Heart left ventricle (tissue), 16 donors: Measurements from ENCODE around the gene MRPS6. TPM values are rescaled to one million over a fixed set of nuclear protein-coding genes. Genes with fewer than 3 reads are reported as not detected.

Source experiments
- ATAC-seq, 4 donors: fragments of 200-7000 bp; cut with Tn5 transposase; one replicate each; pipeline ENCODE4 v1.9.1; 2020 to 2022; ENCODE audit warnings: moderate library complexity in 4 of 4, mild to moderate bottlenecking in 3 of 4, moderate number of reproducible peaks in 1 of 4
- DNase-seq, 5 donors: peaks; one replicate each; pipeline ENCODE4 v3.0.0-alpha.2; 2020
- H3K27ac ChIP-seq, 12 donors: fragments of 200-600 bp; sonication (generic) in 4 of 12; one replicate each; pipeline versions ENCODE4 v1.5.0 to v1.8.0; 2016 to 2022; ENCODE audit warnings: mild to moderate bottlenecking in 2 of 12
- H3K27me3 ChIP-seq, 9 donors: fragments of 200-600 bp; sonication (generic) in 2 of 9; one replicate each; pipeline versions ENCODE4 v1.5.1 to v1.8.0; 2016 to 2022; ENCODE audit warnings: mild to moderate bottlenecking in 3 of 9
- H3K36me3 ChIP-seq, 9 donors: fragments of 200-600 bp; sonication (generic) in 2 of 9; one replicate each; pipeline versions ENCODE4 v1.5.0 to v1.8.0; 2018 to 2022; ENCODE audit warnings: mild to moderate bottlenecking in 2 of 9
- H3K4me1 ChIP-seq, 12 donors: fragments of 200-600 bp; sonication (generic) in 4 of 12; one replicate each; pipeline versions ENCODE4 v1.5.0 to v1.8.0; 2016 to 2022; ENCODE audit warnings: mild to moderate bottlenecking in 3 of 12
- H3K4me3 ChIP-seq, 12 donors: fragments of 200-600 bp; sonication (generic) in 4 of 12; one replicate each; pipeline versions ENCODE4 v1.5.0 to v1.8.0; 2017 to 2022; ENCODE audit warnings: mild to moderate bottlenecking in 9 of 12, moderate library complexity in 4 of 12
- H3K9me3 ChIP-seq, 12 donors: fragments of 200-600 bp; sonication (generic) in 4 of 12; one replicate each; pipeline versions ENCODE4 v1.5.0 to v1.8.0; 2016 to 2022; ENCODE audit warnings: mild to moderate bottlenecking in 1 of 12
- CTCF ChIP-seq, 12 donors: fragments of 200-600 bp; sonication (generic) in 4 of 12; IDR thresholded peaks; one replicate each; pipeline versions ENCODE4 v1.5.0 to v1.8.0; 2018 to 2022; ENCODE audit warnings: antibody characterized with exemption in 12 of 12, mild to moderate bottlenecking in 5 of 12
- POLR2A ChIP-seq, 2 donors: fragments of 450-650 bp; IDR thresholded peaks; one replicate each; pipeline ENCODE4 v1.6.1; 2017; ENCODE audit warnings: antibody characterized with exemption in 2 of 2, mild to moderate bottlenecking in 2 of 2, moderate library complexity in 2 of 2
- WGBS, 4 donors: extraction: QIAGEN DNeasy Blood & Tissue Kit in 2 of 4; methylation state at CpG; one replicate each; pipeline versions ENCODE4 v1.1.5 to v1.1.7; 2013 to 2018; 5-methylcytosine and 5-hydroxymethylcytosine counted together
- intact Hi-C, 10 donors: fragments of 100-400 bp; cut with DNase I; formaldehyde crosslinking; loops; one replicate each; pipeline versions ENCODE4 v1.11.1 to v1.14.2; 2022
- polyA plus RNA-seq, 2 donors: library from polyadenylated mRNA; stranded (reverse); fragments of 200-250 nt; gene quantifications; one replicate each; pipeline ENCODE4 v1.2.3, GENCODE V29; 2013
- total RNA-seq, 9 donors: library from RNA; depleted of rRNA in 2 of 9; stranded (reverse); fragments of >200 nt in 2 of 9; fragmentation: NEBNext Ultra II Directional in 3 of 9; extraction: Animal tissue kit (Norgen Biotek cat#: 25700) in 3 of 9; gene quantifications; one replicate each; pipeline versions ENCODE4 v1.1.0 to v1.2.4, GENCODE V29; 2016 to 2023
- donor health status: ischemic (EF 13 %, LVEDD 7.1; RV severe dilation, severe dysfunction).
- donor health status: healthy with polysubstance abuse.
- donor health status: DM: no; HTN: yes; CAD: no.
- donor health status: DM: no; HTN: no; CAD: no.
- donor health status: ischemic (EF 25% LVEDD 6.9; RV normal size, moderate dysfunction).
- donor health status: ischemic (EF 25% LVEDD 5.7; RV mildly dilated, moderate dysfunction).
- donor health status: healthy.
- donor health status: DM: yes; HTN: yes; CAD: no.
- donor health status: ischemic (EF 35%, LVEDD 5.7; RV mildly dilated, moderate dysfunction).
- donor health status: nonischemic (EF 11% LVEDD 7.7; RV severe dilation, severe dysfunction).
- donor health status: DM: yes; HTN: yes; CAD: no.
- donor health status: PGD.
- donor health status: ischemic (EF 29% LVEDD 5.4; RV normal size, mild dysfunction).
- donor health status: nonischemic (EF 23%, LVEDD 6.1; RV moderate dilation, normal function).

MRPS6 gene
- total and polyA plus RNA-seq, 11 donors: 21.8 to 61.7 (median 44.6) TPM

GRCh38 chr21:34148826-34149558 is 75.6 kb downstream of the MRPS6 start:
- TF ChIP-seq POLR2A (IDR thresholded peaks at IDR 0.05) (no peak), CTCF (IDR thresholded peaks at IDR 0.05) (no peak)
- Histone ChIP-seq H3K36me3 (peaks cover 0 to 6% (median 0%) of the 10 kb centered on the region in 9 donors), H3K9me3 (no peaks in the 10 kb centered on the region), H3K27me3 (no peaks in the 10 kb centered on the region), H3K27ac (no peak overlapping the region), H3K4me3 (no peak overlapping the region), H3K4me1 (peaks cover 0 to 17% (median 3%) of the 10 kb centered on the region in 12 donors)
- DNase-seq (no peak), ATAC-seq (no peak)
- intact Hi-C loops: no loop called here
- WGBS, 4 donors: 87 to 92% (median 89%) methylated on average over 7 of the region's 7 CpGs

- Histone ChIP-seq H3K4me3 (no peak overlapping the region), H3K9me3 (no peaks in the 10 kb centered on the region), H3K4me1 (peaks cover 0 to 25% (median 0%) of the 10 kb centered on the region in 12 donors), H3K36me3 (peaks cover 0 to 6% (median 0%) of the 10 kb centered on the region in 9 donors), H3K27me3 (no peaks in the 10 kb centered on the region), H3K27ac (no peak overlapping the region)
- TF ChIP-seq CTCF (IDR thresholded peaks at IDR 0.05) (no peak), POLR2A (IDR thresholded peaks at IDR 0.05) (no peak)
- no peak for DNase-seq
- no peak for ATAC-seq
- 87 to 92% (median 88%) methylated on average over 5 of the region's 5 CpGs for WGBS, 4 donors
- intact Hi-C loops: loop anchor here in 1 of 10 donors (10.0 kb wide), 1 partner anchor 62 kb away; no protein-coding TSS in a partner anchor
Measured at GRCh38 chr21:34152500-34152899, 79.1 kb downstream of the MRPS6 start.

GRCh38 chr21:34154878-34155277 is 81.5 kb downstream of the MRPS6 start:
- Histone ChIP-seq H3K9me3 (no peaks in the 10 kb centered on the region), H3K27ac (no peak overlapping the region), H3K4me1 (peaks cover 0 to 17% (median 0%) of the 10 kb centered on the region in 12 donors), H3K4me3 (no peak overlapping the region), H3K36me3 (peaks cover 0 to 6% (median 0%) of the 10 kb centered on the region in 9 donors), H3K27me3 (no peaks in the 10 kb centered on the region)
- no peak for DNase-seq
- TF ChIP-seq CTCF (IDR thresholded peaks at IDR 0.05) (no peak), POLR2A (IDR thresholded peaks at IDR 0.05) (no peak)
- no peak for ATAC-seq
- 92 to 98% (median 94%) methylated on average over 5 of the region's 5 CpGs for WGBS, 4 donors
- intact Hi-C loops: loop anchor here in 1 of 10 donors (10.0 kb wide), 1 partner anchor 60 kb away; no protein-coding TSS in a partner anchor

GRCh38 chr21:34156957-34157356 is 83.6 kb downstream of the MRPS6 start:
- intact Hi-C loops: loop anchor here in 1 of 10 donors (10.0 kb wide), 1 partner anchor 58 kb away; no protein-coding TSS in a partner anchor
- TF ChIP-seq POLR2A (IDR thresholded peaks at IDR 0.05) (no peak), CTCF (IDR thresholded peaks at IDR 0.05) (no peak)
- 73 to 80% (median 77%) methylated on average over 3 of the region's 3 CpGs for WGBS, 4 donors
- Histone ChIP-seq H3K36me3 (no peaks in the 10 kb centered on the region), H3K4me1 (peaks cover 0 to 12% (median 0%) of the 10 kb centered on the region in 12 donors), H3K27ac (no peak overlapping the region), H3K9me3 (peaks cover 0 to 2% (median 0%) of the 10 kb centered on the region in 12 donors), H3K27me3 (no peaks in the 10 kb centered on the region), H3K4me3 (no peak overlapping the region)
- DNase-seq (no peak), ATAC-seq (no peak)
